Lower leg skin (tissue), 4 donors: ENCODE data around the gene JPT1. TPM values are rescaled to one million over a fixed set of nuclear protein-coding genes. Genes with fewer than 3 reads are reported as not detected.

Experiments used
- DNase-seq, 2 donors: peaks; one replicate each; pipeline ENCODE4 v3.0.0-alpha.2; 2019; ENCODE audit warnings: low spot score in 2 of 2
- H3K4me3 ChIP-seq: fragments of 200-600 bp; sonication (generic); 2 replicates; pipeline ENCODE4 v1.5.1; 2017; ENCODE audit warnings: mild to moderate bottlenecking, low read depth; ENCODE audit not compliant: poor library complexity, severe bottlenecking
- CTCF ChIP-seq, 3 donors: fragments of 450-650 bp; IDR thresholded peaks; one replicate each; pipeline ENCODE4 v1.5.1; 2016; ENCODE audit warnings: antibody characterized with exemption in 3 of 3, mild to moderate bottlenecking in 3 of 3, moderate library complexity in 2 of 3
- POLR2A ChIP-seq, 2 donors: fragments of 450-650 bp; IDR thresholded peaks; one replicate each; pipeline ENCODE4 v1.6.1; 2016 to 2017; ENCODE audit warnings: antibody characterized with exemption in 2 of 2, mild to moderate bottlenecking in 1 of 2, moderate library complexity in 1 of 2
- WGBS, 2 donors: methylation state at CpG; one replicate each; pipeline ENCODE4 v1.1.5; 2018; 5-methylcytosine and 5-hydroxymethylcytosine counted together
- intact Hi-C: fragments of 100-400 bp; cut with DNase I; formaldehyde crosslinking; loops from one replicate; pipeline ENCODE4 v1.15.0; 2023; ENCODE audit warnings: low total_unique reads
- total RNA-seq, 4 donors: library from RNA; depleted of rRNA; stranded (reverse); fragments of >200 nt; gene quantifications; one replicate each; pipeline ENCODE4 v1.1.0, GENCODE V29; 2016

The JPT1 gene
- total RNA-seq, 4 donors from 2014 or later: 30.2 to 56.4 (median 37.1) TPM

- TF ChIP-seq CTCF (IDR thresholded peaks at IDR 0.05) (no peak), POLR2A (IDR thresholded peaks at IDR 0.05) (no peak)
- DNase-seq: peak; percentile 74 to 90
- intact Hi-C loops: no loop called here
- no peak overlapping the region for H3K4me3 ChIP-seq
- 44 to 46% methylated on average over 19 of the region's 19 CpGs for WGBS, 2 donors
Measured at GRCh38 chr17:75124041-75124818, 30.1 kb downstream of the JPT1 start.

GRCh38 chr17:75118307-75118706 lies 36.0 kb downstream of the JPT1 start:
- H3K4me3 ChIP-seq: no peak overlapping the region
- 89 to 94% methylated on average over 14 of the region's 14 CpGs for WGBS, 2 donors
- no peak for DNase-seq
- intact Hi-C loops: loop anchor here (10.0 kb wide), 1 partner anchor 86 kb away; the partner anchor contains the start of gene NUP85
- TF ChIP-seq POLR2A (IDR thresholded peaks at IDR 0.05): no peak
- no peak for TF ChIP-seq CTCF (IDR thresholded peaks at IDR 0.05)

- DNase-seq: no peak
- TF ChIP-seq CTCF (IDR thresholded peaks at IDR 0.05): no peak
- no peak for TF ChIP-seq POLR2A (IDR thresholded peaks at IDR 0.05)
- WGBS, 2 donors: 81 to 84% methylated on average over 9 of the region's 9 CpGs
- no peak overlapping the region for H3K4me3 ChIP-seq
- intact Hi-C loops: loop anchor here (10.0 kb wide), 1 partner anchor 88 kb away; the partner anchor contains the start of gene NUP85
Measured at GRCh38 chr17:75116737-75117136, 37.6 kb downstream of the JPT1 start.

GRCh38 chr17:75115555-75115954 lies 38.8 kb downstream of the JPT1 start:
- intact Hi-C loops: loop anchor here (10.0 kb wide), 1 partner anchor 89 kb away; the partner anchor contains the start of gene NUP85
- DNase-seq: no peak
- no peak overlapping the region for H3K4me3 ChIP-seq
- no peak for TF ChIP-seq CTCF (IDR thresholded peaks at IDR 0.05)
- no peak for TF ChIP-seq POLR2A (IDR thresholded peaks at IDR 0.05)

- no peak for DNase-seq
- no peak overlapping the region for H3K4me3 ChIP-seq
- TF ChIP-seq POLR2A (IDR thresholded peaks at IDR 0.05): no peak
- TF ChIP-seq CTCF (IDR thresholded peaks at IDR 0.05): no peak
- intact Hi-C loops: loop anchor here (5.0 to 10.0 kb wide), 2 partner anchors 58 to 90 kb away; partner anchors contain the start of gene NUP85
- WGBS, 2 donors: 30 to 39% methylated on average over 19 of the region's 19 CpGs
Measured at GRCh38 chr17:75114552-75115314, 39.6 kb downstream of the JPT1 start.
